Measurements from ENCODE around the gene COL4A2.

The COL4A2 gene

DNA sequence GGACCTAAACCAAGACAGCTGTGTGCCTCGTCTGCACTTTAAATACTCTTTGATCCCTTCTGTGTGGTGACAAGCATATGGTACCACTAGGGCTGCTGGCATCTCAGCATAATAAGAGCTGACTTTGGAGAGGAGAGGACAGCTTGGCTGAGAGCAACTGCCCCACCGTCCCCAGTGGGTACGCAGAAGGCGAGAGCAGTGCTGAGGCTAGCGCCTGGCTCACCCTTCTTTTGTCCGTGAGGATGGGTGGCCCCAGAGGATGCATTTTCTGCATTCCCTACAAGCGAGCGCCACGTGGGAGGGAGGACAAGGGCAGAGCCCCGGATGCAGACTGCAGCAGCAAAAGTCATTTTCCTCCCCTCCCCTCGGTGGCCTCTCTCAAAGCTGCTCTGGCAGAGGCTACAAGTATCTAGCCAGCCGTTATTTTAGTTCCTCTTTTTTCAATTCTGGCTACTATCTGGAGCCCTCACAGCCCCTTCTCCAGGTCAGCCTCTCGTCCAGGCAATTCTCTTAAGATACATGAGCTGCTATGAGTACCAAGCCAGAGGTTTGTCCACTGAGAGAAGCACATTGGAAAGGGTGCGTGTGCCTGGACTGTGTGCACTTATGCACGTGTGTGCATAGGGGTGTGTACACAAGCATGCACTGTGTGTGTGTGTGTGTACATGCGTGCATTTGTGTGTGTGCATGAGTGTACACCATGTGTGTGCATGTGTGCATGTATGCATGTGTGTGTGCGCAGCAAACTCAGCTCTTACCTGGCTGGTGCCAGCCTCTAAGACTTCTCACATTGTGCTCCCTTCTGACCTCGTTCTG, 203.1 kb downstream of the COL4A2 start:
- peaks cover 76% of the 10 kb centered on the region for H3K36me3 ChIP-seq (ENCODE audit: insufficient read depth, low read length)
- no peaks in the 10 kb centered on the region for H3K4me1 ChIP-seq (ENCODE audit: insufficient read depth, low read length)
- no peak overlapping the region for H2AFZ ChIP-seq (ENCODE audit: low read depth, low read length)
- peaks cover 9% of the 10 kb centered on the region for H3K9me3 ChIP-seq (ENCODE audit: low read length)
- H3K4me3 ChIP-seq (ENCODE audit: low read length) = no peak overlapping the region
- H3K27me3 ChIP-seq (ENCODE audit: insufficient read depth, low read length) = no peaks in the 10 kb centered on the region

DNA sequence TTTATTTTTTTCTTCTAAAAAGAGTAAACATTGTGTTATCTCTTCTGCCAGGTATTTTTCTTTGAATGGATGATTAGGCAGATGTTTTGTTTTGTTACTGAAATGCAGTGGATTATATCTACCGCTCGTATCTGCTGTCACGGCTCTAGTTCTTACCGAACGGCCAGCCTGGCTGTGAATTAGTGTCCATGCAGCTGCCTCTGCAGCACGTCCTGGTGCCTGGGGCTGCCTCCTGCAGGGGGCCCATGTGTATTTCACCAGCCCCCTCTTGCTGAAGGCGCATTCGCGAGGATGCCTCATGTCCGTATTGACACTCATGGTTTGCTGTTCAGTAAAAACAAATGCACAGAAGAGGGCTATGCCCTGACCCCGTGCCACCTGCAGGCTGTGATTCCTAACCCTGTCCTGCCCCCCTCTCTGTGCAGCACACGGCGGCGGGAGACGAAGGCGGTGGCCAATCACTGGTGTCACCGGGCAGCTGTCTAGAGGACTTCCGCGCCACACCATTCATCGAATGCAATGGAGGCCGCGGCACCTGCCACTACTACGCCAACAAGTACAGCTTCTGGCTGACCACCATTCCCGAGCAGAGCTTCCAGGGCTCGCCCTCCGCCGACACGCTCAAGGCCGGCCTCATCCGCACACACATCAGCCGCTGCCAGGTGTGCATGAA, 204.6 kb downstream of the COL4A2 start:
- Histone ChIP-seq H3K27me3 (ENCODE audit: insufficient read depth, low read length) (no peaks in the 10 kb centered on the region), H3K4me3 (ENCODE audit: low read length) (no peak overlapping the region), H2AFZ (ENCODE audit: low read depth, low read length) (no peak overlapping the region), H3K4me1 (ENCODE audit: insufficient read depth, low read length) (no peaks in the 10 kb centered on the region), H3K9me3 (ENCODE audit: low read length) (peaks cover 11% of the 10 kb centered on the region), H3K36me3 (ENCODE audit: insufficient read depth, low read length) (peaks cover 65% of the 10 kb centered on the region)

DNA sequence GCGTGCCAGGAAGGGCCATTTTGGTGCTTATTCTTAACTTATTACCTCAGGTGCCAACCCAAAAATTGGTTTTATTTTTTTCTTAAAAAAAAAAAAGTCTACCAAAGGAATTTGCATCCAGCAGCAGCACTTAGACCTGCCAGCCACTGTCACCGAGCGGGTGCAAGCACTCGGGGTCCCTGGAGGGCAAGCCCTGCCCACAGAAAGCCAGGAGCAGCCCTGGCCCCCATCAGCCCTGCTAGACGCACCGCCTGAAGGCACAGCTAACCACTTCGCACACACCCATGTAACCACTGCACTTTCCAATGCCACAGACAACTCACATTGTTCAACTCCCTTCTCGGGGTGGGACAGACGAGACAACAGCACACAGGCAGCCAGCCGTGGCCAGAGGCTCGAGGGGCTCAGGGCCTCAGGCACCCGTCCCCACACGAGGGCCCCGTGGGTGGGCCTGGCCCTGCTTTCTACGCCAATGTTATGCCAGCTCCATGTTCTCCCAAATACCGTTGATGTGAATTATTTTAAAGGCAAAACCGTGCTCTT, 205.2 kb downstream of the COL4A2 start:
- Histone ChIP-seq H3K4me1 (ENCODE audit: insufficient read depth, low read length) (no peaks in the 10 kb centered on the region), H3K9me3 (ENCODE audit: low read length) (peaks cover 11% of the 10 kb centered on the region), H3K4me3 (ENCODE audit: low read length) (no peak overlapping the region), H2AFZ (ENCODE audit: low read depth, low read length) (no peak overlapping the region), H3K27me3 (ENCODE audit: insufficient read depth, low read length) (no peaks in the 10 kb centered on the region), H3K36me3 (ENCODE audit: insufficient read depth, low read length) (peaks cover 59% of the 10 kb centered on the region)

DNA sequence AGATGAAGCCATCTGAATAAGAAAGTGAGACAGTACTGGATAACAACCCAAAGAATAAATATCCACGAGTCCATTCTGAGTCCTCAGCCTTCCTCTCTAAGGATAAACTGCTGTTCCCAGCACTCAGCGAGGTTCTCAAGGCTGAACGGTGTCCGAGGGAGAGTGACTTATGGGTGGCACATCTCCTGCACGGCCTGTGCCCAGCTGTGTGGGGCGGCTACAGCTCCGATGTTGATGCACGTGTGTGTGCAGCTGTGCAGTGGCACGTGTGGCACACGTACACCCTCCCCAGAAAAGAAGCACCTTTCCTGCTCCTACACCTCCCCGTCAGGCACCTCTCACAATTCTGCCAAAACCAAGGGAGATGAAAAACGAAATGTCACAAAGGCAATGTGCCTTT, 209.4 kb downstream of the COL4A2 start:
- Histone ChIP-seq H3K4me1 (ENCODE audit: insufficient read depth, low read length) (no peaks in the 10 kb centered on the region), H2AFZ (ENCODE audit: low read depth, low read length) (no peak overlapping the region), H3K27me3 (ENCODE audit: insufficient read depth, low read length) (no peaks in the 10 kb centered on the region), H3K36me3 (ENCODE audit: insufficient read depth, low read length) (peaks cover 27% of the 10 kb centered on the region), H3K9me3 (ENCODE audit: low read length) (peaks cover 11% of the 10 kb centered on the region), H3K4me3 (ENCODE audit: low read length) (no peak overlapping the region)

DNA sequence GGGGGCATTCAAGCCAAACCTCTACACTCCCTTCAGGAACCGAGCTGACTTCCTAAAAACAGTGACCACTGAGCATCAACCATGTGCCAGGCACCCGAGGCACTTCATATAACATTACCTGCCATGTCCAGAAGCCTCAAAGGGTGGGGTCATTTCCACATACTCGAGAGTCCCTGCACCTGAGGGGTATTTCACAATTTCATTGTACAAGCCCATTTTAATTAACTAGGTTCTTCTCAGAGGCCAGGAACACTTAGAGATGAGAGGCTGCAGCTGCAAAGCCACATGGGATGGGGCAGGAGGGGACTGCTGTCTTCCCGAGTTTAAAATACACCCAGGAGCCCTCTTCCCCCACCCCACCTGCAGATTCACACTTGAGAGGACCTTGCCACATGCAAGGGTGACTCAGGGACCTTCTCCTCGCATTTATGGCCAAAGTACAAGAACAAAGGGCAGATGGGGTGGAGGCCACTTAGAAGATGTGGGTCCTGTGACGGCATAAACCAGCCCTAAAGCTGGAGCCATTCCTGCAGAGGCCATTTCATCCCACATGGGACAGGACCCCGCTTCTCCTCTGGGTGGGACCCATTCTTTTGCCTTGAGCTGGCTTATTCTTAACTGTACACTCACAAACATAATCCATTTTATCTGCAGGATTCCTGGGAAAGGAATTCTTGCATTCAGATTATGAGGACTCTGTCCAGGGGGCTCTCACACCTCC, 210.6 kb downstream of the COL4A2 start:
- Histone ChIP-seq H3K9me3 (ENCODE audit: low read length) (peaks cover 11% of the 10 kb centered on the region), H3K4me1 (ENCODE audit: insufficient read depth, low read length) (no peaks in the 10 kb centered on the region), H3K27me3 (ENCODE audit: insufficient read depth, low read length) (no peaks in the 10 kb centered on the region), H3K4me3 (ENCODE audit: low read length) (no peak overlapping the region), H3K36me3 (ENCODE audit: insufficient read depth, low read length) (peaks cover 16% of the 10 kb centered on the region), H2AFZ (ENCODE audit: low read depth, low read length) (no peak overlapping the region)

DNA sequence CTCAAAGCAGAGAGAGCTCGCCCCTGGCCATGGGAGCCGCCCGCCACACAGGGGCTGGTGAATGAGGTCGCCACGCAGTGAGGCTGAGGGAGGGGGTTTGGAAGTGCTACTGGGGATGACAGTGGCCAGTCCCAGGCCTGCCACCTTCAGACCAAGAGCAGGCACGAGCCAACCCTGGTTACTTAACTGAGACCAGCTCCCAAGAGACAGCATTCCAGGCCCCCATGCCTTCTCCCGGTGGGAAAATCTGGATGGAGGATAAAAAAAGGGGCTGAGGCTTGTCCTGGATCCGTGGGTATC, 211.1 kb downstream of the COL4A2 start:
- H3K4me3 ChIP-seq (ENCODE audit: low read length) = no peak overlapping the region

DNA sequence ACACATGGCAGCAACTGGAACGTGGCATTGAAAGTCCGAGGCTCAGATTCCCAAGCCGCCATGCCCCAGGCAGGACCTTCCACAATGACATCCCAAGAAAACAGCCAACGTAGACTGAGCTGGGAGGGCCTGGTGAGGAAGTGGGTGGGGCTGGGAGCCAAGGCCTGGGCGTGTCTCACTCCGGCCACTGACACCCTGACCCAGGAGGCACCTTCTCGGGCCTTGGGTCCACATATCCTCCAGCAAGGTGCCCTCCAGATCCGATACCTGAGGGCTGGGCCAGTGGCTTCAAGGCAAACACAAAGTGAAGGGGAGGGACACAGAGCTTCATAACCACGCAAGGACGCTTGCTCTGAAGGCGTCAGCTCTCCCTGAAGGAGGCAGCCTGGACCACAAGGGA, 211.5 kb downstream of the COL4A2 start:
- H3K4me1 ChIP-seq (ENCODE audit: insufficient read depth, low read length) = no peaks in the 10 kb centered on the region
- H2AFZ ChIP-seq (ENCODE audit: low read depth, low read length) = no peak overlapping the region
- H3K4me3 ChIP-seq (ENCODE audit: low read length) = no peak overlapping the region
- no peaks in the 10 kb centered on the region for H3K27me3 ChIP-seq (ENCODE audit: insufficient read depth, low read length)
- H3K9me3 ChIP-seq (ENCODE audit: low read length) = peaks cover 10% of the 10 kb centered on the region
- peaks cover 12% of the 10 kb centered on the region for H3K36me3 ChIP-seq (ENCODE audit: insufficient read depth, low read length)

More for the DNA sequence above, 211.1 kb downstream of the COL4A2 start:
- H3K4me1 ChIP-seq (ENCODE audit: insufficient read depth, low read length) = no peaks in the 10 kb centered on the region
- H3K36me3 ChIP-seq (ENCODE audit: insufficient read depth, low read length) = peaks cover 12% of the 10 kb centered on the region
- H3K9me3 ChIP-seq (ENCODE audit: low read length) = peaks cover 10% of the 10 kb centered on the region
- no peak overlapping the region for H2AFZ ChIP-seq (ENCODE audit: low read depth, low read length)
- no peaks in the 10 kb centered on the region for H3K27me3 ChIP-seq (ENCODE audit: insufficient read depth, low read length)

DNA sequence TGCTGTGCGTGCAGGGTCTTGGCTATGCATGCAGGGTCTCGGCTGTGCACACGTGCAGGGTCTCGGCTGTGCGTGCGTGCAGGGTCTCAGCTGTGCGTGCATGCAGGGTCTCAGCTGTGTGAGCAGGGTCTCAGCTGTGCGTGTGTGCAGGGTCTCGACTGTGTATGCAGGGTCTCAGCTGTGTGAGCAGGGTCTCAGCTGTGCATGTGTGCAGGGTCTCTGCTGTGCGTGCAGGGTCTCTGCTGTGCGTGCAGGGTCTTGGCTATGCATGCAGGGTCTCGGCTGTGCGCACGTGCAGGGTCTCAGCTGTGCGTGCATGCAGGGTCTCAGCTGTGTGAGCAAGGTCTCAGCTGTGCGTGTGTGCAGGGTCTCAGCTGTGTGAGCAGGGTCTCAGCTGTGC, 212.0 kb downstream of the COL4A2 start:
- H3K4me1 ChIP-seq (ENCODE audit: insufficient read depth, low read length) = no peaks in the 10 kb centered on the region
- H2AFZ ChIP-seq (ENCODE audit: low read depth, low read length) = no peak overlapping the region
- H3K36me3 ChIP-seq (ENCODE audit: insufficient read depth, low read length) = peaks cover 8% of the 10 kb centered on the region
- H3K27me3 ChIP-seq (ENCODE audit: insufficient read depth, low read length) = no peaks in the 10 kb centered on the region
- H3K4me3 ChIP-seq (ENCODE audit: low read length) = no peak overlapping the region
- peaks cover 7% of the 10 kb centered on the region for H3K9me3 ChIP-seq (ENCODE audit: low read length)

DNA sequence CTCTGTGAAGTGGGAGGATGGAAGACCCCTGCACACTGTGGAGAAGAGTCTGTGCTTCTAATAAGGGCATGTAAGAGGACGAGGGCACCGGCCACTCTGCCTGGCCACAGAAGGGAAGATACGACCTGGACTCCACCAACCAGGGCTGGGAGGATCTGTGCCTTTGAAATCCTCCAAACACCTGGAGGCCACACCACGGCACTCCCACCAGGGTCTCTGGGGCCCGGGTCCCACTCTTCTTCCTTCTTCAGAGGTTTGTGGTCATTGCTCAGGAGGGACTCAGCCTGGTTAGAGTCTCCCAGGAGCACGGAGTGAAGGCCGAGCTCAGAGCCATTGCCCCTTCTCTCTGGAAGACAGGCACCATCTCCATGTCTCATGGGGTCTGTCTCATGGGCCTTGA, 212.4 kb downstream of the COL4A2 start:
- Histone ChIP-seq H3K9me3 (ENCODE audit: low read length) (peaks cover 3% of the 10 kb centered on the region), H2AFZ (ENCODE audit: low read depth, low read length) (no peak overlapping the region), H3K4me1 (ENCODE audit: insufficient read depth, low read length) (no peaks in the 10 kb centered on the region), H3K4me3 (ENCODE audit: low read length) (no peak overlapping the region), H3K27me3 (ENCODE audit: insufficient read depth, low read length) (no peaks in the 10 kb centered on the region), H3K36me3 (ENCODE audit: insufficient read depth, low read length) (peaks cover 3% of the 10 kb centered on the region)

DNA sequence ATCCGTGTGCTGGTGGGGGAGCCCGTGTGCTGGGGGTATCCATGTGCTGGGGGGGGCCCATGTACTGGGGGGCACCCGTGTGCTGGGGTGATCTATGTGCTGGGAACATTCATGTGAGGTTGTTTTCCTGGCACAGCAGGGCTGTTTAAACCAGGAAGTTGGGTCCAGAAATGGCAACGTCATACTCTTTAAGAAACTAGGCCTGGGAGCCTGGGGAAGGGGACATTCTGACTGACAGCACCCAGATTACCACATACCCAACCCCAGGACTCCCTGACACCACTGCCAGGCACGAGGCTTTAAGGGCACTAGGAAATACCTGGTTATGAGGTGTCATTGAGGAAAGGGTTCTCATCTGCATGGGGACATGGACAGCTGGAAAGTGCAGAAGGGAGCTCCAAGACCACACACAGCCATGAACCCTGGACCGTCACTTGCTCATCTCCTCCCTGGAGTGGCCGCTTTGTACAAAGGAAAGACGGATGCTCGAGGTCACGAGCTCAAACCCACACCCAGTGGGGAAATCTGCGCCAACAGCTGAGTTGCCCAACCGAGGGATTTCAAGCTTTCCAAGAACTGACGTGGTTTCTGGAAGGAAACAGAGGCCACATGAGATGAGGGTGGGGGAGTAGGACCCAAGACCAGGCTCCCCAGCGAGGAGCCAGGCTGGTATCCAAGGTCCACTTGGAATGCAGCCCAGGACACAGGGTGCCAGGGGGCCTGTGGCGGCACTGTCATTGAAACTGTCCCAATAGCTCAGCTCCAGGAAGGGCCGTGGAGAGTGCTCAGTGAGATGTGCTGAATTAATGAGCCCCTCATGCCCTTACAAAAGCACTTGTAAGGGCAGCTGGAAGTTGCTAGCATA, 213.6 kb downstream of the COL4A2 start:
- H3K27me3 ChIP-seq (ENCODE audit: insufficient read depth, low read length) = no peaks in the 10 kb centered on the region
- no peaks in the 10 kb centered on the region for H3K36me3 ChIP-seq (ENCODE audit: insufficient read depth, low read length)
- no peak overlapping the region for H2AFZ ChIP-seq (ENCODE audit: low read depth, low read length)
- no peaks in the 10 kb centered on the region for H3K9me3 ChIP-seq (ENCODE audit: low read length)
- H3K4me1 ChIP-seq (ENCODE audit: insufficient read depth, low read length) = no peaks in the 10 kb centered on the region
- no peak overlapping the region for H3K4me3 ChIP-seq (ENCODE audit: low read length)

DNA sequence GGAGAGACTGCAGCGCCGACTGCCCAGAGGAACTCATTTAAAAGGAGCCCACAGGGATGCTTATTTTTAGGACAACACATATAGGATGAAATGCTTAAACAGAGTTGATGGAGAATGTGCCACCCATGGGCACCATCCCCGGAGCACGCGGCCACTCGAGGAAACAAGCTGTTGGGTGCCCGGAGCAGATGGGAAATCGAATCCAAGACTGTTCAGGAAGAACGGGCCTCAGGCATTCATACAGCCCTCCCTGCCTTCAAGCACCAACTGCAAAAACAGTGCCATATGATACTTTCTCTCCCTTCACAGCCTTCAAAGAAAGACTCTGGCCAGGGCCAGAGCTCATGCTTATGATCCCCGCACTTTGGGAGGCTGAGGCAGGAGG, 214.2 kb downstream of the COL4A2 start:
- Histone ChIP-seq H3K27me3 (ENCODE audit: insufficient read depth, low read length) (no peaks in the 10 kb centered on the region), H3K4me1 (ENCODE audit: insufficient read depth, low read length) (no peaks in the 10 kb centered on the region), H3K36me3 (ENCODE audit: insufficient read depth, low read length) (no peaks in the 10 kb centered on the region), H3K4me3 (ENCODE audit: low read length) (no peak overlapping the region), H2AFZ (ENCODE audit: low read depth, low read length) (no peak overlapping the region), H3K9me3 (ENCODE audit: low read length) (no peaks in the 10 kb centered on the region)

DNA sequence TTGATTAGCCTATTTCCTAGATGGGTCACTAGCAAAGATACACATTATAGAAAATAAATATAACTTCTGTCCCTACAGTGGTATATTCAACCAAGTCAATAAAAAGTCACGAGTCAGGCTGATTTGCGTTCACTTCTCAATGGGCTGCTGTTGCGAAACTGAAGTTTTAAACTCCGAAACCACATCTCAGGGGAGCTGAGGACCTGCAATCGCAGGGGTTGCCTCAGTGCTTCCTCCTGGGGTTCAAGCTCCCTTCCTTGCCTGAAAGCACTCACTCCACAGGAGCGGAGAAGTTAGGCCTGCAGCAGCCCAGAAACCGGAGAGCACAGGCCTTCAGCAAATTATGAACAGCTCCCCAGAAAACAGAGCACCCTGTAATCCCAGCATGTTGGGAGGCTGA, 214.9 kb downstream of the COL4A2 start:
- Histone ChIP-seq H3K36me3 (ENCODE audit: insufficient read depth, low read length) (no peaks in the 10 kb centered on the region), H3K4me1 (ENCODE audit: insufficient read depth, low read length) (no peaks in the 10 kb centered on the region)

More for the DNA sequence above, 214.9 kb downstream of the COL4A2 start:
- Histone ChIP-seq H3K9me3 (ENCODE audit: low read length) (no peaks in the 10 kb centered on the region), H3K4me3 (ENCODE audit: low read length) (no peak overlapping the region), H2AFZ (ENCODE audit: low read depth, low read length) (no peak overlapping the region), H3K27me3 (ENCODE audit: insufficient read depth, low read length) (no peaks in the 10 kb centered on the region)

Measured in neuron (in vitro differentiated cells).